GM21528 (cell line): ENCODE measurements around the gene PRF1.
"Not testable (repeated sequence)": the region's sequence is repeated elsewhere in the genome, so short reads cannot be mapped to it uniquely, and the experiment has no call there.

Source experiments
- ATAC-seq: cut with Tn5 transposase; IDR thresholded peaks from one replicate; pipeline ENCODE4 v1.9.1; 2021; ENCODE audit warnings: mild to moderate bottlenecking, moderate library complexity; ENCODE audit not compliant: unreplicated experiment, low FRiP score

Gene PRF1

DNA sequence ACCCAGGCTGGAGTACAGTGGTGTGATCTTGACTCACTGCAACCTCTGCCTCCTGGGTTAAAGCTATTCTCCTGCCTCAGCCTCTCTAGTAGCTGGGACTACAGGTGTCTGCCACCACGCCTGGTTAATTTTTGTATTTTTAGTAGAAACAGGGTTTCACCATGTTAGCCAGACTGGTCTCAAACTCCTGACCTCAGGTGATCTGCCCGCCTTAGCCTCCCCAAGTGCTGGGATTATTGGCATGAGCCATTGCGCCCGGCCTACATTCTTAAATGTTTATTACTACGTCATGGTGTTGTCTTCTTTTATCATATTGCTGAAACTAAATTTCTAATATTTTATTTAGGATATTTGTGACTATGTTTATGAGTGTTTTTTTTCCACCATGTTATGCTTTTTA is 21.4 kb downstream of the PRF1 start:
- not testable (repeated sequence) for ATAC-seq

DNA sequence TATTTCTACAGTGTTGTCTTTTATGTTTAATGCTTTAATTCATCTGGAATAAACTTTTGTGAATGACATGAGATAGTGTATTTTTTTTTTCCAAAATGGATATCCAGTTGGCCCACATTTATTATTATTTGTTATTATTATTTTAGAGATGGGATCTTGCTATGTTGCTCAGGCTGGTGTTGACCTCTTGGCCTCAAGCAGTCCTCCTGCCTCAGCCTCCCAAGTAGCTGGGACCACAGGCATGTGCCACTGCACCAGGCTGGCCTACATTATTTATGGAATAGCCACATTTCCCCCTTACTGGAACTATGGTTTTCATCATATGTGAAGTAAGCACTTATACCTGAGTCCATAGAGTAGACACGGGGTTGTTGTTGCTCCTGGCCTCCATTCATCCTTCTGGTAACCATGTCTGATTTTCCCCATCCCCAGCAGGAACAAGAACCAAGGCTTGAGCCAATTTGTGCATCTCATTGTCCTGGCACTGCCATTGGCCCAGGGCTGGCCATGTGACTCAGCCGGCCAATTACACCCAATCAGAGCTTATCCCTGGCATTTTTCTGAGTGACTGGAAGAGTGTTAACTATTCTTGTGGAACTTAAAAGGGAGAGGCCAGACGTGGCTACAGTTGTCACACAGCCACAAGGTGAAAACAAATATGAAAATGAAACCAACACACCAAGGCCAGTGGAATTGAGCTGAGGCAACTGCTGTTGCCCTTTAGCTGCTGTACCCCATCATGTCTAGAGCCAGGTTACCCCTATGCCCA is 23.1 kb downstream of the PRF1 start:
- ATAC-seq: no peak

DNA sequence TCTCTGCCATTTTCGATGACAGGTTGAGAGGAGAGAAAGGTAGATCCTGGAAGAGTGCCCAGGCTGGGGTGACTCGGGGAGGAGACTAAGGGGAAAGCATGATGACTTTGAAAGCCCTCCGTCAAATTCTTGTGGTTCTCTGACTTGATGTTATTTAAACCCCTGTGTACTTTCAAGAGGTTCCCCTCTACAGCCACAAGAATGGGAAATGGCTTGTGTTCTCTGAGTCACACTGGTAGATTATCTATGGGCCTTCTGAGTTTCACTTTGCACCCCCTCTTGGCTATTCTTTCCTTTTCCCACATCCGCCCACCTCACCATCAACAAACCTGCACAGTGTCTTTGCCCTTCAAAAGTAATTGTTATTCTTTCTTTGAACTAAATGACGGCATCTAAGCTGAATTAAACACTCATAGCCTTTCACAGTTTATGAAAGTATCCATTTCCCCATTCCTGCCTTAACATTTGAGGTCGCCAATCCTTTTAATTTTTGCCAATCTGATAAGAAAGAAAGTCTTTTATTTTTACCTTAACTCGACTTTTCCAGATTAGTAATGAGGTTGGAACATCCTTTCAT is 24.1 kb downstream of the PRF1 start:
- ATAC-seq: peak; percentile 44

DNA sequence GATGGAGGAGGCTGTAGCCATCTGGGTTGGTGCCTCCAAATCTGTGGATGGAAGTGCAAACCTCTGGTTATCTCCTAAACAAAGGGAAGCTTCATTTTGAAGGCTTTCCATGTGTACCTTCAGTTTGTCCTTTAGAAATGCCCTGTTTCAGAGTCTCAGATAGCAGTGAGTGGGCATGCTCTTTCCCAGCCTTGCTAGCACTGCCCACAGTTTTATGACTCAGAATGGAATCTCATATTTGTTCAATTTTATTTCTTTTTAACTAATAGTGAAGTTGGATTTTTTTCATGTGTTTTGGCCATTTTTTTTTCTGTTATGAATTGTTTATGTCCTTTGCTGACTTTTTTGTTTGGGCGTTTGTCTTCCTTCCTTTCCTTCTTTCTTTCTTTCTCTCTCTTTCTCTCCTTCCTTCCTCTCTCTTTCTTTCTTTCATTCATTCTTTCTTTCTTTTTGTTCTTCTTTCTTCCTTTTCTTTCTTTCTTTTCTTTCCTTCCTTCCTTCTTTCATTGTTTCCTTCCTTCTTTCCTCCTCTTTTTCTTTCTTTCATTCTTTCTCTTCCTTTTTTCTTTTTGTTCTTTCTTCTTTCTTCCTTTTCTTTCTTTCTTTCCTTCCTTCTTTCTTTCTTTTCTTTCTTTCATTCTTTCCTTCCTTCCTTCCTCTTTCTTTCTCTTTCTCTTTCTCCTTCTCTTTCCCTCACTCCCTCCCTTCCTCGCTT is 25.6 kb downstream of the PRF1 start:
- peak; percentile 1 for ATAC-seq

DNA sequence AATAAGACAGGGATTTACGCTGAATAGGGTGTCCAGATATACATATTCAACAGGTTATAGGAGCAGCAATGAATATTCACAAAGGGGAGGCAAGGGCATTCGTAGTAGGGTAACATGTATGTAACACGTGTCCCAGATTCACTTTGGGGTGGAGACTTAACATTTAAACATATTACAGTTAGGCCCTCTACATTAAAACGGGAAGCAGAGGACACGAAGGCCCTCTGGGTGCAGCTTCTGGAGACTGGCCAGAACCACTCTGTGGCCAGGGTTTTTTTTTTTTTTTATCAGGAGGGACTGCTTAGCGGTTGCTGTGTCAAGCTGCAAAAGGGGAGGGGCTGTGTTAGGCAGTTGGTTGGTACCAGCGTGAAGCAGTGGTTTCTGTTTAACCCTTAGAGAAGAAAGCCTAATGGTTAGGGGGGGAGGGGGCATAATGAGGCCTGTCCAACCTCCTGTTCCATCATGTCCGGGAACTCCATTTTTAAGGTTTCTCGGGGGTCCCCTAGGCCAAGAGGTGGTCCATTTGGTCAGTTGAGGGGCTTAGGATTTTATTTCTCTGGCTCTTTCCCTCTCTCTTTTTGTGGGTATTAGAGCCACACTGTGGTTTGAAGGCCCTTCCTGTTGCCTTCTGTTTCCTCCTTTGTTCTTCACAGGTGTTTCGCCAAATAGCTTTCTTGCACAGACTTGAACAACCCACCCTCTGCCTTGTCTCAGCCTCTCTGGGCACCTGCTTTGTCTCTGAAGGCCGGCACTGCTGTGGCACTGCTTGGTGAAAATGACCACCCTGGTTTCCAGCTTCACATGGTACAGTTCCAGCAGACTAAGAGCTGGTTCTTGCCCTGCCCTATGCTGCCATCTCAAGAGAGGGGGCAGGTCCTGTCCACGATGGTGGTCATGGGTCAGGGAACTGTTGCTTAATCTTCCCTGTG is 26.4 kb downstream of the PRF1 start:
- peak; percentile 59 for ATAC-seq

DNA sequence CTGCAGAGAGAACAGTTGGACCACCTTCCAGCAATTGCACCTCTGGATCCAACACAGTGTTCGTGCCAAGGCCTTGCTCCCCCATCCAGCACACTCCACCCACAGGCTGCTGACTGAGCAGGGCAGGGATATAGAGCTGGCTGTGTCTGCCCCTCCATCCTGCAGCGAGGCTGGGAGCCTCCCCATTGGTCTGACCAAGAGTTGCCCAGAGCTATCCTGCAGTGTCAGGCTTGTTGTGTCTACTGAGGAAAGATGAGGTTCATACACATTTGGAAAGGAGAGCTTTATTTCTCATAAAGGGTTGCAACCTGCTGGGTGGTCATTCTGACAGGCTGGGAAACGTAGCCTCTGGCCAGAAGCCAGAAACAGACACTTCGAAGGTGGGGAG is 27.1 kb downstream of the PRF1 start:
- ATAC-seq: no peak

DNA sequence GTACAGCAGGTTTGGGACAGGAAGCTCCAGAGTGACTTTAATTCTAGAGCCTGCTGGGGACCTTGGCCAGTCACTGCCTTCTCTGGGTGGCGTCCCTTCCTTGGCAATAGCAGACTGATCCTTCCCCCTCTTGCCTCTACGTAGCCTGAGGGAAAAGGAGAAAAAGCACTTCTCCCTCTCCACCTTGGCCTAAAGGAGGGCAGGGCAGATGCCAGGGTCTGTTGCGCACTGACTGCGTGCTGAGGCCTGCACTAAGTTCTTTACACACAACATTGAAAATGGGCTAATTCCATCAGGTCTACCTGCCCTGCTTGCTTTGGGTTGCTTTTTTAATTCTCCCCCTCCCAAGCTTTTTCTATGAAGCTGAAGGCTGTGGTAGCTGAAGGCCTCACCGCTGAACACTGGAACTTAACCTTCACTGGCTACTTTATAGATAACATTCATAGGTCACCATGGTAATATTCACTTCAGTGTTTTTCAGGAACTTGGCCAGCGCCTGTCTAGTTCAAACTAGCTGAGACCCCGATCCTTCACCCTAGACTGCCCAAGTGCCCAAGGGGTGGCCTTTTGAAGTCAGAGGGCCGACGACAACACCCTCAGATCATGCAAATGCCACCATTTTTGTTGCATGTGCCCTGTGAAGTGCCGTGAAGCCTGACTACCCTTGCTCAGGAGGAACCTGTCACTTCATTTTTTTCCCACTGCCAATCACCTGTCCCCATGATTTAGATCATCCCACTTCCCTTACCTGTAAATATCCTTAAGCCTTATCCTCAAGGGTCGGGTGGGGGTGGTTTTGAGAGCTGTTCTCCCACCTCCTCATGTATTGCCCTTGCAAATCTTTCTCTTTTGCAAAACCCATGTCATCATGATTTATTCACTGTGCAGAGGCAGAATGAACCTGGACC is 28.7 kb downstream of the PRF1 start:
- ATAC-seq: no peak

DNA sequence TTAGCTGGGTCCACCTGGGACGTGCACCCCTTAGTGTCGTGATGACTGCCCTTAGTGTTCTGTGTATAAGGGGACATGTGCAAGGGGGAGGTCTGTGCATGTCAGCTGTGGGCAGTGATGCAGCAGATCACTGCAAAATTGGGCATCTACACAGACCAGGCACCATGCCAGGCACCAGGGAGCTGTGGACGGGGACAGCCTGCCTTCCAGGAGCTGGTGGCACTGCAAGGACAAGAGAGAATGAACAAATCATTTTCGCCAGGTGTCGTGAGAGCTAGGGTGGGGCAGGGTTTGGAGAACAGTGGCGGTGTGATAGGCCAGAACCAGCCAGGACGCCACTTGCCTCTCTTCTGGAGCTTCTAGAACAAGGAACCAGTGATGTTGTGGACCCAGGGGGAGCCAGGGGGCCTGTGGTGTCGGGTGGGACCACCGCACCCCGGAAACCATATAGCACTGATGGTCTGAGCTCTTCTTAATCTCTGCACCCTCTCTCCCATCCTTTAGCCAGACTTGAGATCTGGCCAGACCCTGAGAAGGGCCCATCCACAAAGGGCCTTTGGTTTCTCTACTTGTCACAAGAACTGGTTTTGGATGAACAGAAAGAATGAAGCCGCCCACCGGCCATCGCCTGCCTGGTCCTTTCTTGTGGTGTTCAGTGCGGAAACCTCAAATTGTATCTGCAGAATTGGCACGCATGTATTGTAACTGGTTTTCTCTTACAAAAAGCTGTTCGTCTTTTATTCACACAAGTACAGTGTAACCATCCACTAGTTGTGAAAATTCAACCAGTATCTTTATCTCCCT is 30.7 kb downstream of the PRF1 start:
- no peak for ATAC-seq

DNA sequence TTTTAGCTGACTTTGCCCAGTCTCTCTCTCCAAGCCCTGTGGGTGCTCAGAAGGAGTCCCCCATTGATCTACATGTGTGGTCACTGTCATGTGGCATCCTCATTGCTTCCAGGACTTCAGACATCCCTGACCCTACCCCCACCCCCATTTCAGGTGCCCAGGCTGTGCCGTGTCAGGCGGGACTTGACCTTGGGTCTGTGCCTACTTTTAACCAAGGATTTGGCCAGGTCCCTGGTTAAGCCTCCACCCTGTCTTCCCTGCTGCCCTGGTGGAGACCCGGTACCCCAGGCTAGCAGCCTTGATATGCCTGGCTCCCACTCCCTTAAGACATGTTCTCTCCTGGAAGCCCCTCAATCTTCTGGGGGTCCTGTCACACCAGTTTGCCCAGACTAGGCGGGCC is 31.3 kb downstream of the PRF1 start:
- ATAC-seq: no peak

DNA sequence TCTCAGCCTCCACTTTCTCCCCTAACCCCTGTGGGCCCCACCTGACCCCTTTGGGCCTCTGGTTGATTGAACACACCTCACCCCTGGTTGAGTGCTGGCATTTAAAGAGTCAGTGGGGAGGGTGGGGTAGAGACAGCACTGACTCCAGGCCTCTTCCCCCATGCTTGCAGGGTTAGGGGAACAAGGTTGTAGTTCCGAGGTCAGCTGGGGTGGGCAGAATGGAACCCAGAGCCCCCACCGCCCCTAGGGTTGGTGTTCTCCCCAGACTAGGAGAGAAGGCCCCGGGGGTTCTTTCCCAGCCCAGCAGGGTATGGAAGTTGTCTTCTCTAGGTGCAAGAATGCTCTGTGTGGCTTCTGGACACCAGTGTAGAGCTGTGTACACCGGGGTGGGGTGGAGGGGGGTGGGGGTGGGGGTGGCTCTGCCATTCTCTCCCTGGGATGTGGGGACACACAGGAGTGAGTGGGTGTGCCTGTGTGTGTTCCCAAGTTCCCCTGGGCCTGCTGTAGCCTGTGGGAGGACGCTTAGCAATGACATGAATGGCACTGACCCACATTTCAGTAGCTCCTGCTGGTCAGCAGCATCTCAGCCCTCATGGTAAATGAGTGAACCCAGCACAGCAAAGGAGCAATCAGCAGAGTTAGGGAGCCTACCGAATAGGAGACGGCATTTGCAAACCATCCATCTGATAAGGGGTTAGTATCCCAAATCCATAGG is 33.6 kb downstream of the PRF1 start:
- ATAC-seq: no peak

DNA sequence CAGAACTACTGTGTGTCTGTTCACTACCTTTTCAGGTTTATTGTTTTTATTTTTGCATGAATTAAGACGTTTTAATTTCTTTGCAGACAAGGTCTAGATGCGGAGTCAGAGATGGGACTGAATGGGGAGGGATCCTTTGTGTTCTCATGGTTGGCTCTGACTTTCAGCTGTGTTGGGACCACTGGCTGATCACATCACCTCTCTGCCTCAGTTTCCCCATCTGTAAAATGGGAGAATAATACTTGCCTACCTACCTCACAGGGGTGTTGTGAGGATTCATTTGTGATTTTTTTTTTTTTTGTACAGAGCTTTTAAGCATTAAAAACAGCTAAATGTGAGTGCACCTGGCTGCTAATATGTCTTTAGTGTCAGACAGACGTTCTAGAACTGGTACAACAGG is 34.4 kb downstream of the PRF1 start:
- no peak for ATAC-seq

DNA sequence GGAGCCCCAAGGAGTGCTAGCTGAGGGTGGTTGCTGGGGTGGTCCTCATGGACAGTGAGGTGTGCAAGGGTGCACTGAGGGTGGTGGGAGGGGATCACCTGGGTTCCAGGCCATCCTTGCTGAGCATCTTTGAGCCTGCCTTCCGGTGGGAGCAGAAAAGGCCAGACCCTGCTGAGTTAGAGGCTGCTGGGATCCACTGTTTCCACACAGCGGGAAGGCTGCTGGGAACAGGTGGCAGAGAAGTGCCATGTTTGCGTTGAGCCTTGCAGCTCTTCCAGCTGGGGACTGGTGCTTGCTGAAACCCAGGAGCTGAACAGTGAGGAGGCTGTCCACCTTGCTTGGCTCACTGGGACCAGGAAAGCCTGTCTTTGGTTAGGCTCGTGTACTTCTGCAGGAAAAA is 34.9 kb downstream of the PRF1 start:
- ATAC-seq: no peak

DNA sequence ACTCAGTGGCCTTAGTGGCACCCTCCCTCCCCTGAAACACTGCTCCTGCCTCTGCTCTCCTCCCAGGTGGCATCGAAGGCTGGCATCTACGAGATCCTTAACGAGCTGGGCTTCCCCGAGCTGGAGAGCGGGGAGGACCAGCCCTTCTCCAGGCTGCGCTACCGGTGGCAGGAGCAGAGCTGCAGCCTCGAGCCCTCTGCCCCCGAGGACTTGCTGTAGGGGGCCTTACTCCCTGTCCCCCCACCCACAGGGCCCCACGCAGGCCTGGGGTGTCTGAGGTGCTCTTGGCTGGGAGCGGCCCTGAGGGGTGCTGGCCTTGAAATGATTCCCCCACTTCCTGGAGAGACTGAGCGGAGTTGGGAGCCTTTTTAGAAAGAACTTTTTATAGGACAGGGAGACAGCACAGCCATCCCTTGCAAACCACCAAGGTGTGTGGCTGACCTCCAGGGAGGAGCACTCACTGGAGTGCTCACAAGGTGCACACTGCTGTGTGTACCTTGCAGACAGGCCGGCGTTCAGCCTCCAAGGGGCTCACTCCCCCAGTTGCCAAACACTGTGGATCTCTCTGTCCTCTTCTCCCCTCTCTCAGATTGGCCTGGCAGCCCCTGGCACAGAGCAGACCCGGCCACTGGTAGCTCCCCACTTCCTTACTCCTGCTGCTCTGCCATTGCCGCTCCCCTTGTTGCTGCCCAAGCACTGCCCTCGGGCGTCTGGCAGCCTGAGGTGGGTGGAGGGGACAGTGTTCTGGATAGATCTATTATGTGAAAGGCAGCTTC is 35.8 kb downstream of the PRF1 start:
- ATAC-seq: no peak

DNA sequence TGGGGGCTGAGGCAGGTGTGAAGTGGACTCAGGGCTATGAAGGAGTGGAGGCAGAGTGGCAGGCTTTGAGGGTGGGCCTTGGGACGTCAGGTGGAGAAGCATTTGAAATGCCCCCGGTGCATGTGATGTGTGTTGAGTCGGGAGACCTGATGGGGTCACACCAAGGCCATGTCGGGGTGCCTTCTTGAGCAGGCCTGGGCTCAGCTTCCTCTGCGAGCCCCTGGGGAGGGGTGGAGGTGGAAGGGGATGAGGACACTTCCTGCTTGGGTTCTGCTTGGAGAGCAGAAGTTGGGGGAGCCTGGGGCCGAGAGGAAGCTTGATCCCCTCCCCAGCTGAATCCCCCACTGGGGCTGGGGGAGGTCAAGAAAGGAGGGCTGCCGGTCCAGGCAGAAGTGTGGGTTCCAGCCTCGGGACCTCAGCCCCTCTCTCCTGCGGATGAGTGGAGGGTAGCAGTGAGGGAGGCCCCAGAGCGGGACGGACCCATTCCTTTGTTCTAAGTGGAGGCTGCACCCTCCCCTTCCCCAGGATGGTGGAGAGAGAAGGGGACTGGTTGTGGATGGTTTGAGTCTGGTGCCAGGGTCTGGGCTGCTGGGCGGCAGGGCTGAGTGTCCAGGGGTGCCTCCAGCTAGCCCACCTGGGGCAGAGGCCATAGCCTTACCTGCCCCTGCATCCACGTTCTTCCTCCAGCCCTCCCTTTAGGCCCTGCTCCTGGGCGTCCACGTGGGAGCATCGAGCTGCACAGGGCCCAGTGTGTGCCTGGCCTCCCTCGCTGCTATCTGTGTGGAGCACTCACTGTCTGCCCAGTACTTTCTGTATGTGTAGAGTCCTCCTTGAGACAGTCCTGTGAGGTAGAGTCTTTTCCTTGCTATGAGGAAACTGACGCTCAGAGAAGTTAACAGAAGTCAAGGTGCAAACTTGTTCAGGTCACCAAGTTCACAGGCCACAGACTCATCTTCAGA is 36.7 kb downstream of the PRF1 start:
- no peak for ATAC-seq

DNA sequence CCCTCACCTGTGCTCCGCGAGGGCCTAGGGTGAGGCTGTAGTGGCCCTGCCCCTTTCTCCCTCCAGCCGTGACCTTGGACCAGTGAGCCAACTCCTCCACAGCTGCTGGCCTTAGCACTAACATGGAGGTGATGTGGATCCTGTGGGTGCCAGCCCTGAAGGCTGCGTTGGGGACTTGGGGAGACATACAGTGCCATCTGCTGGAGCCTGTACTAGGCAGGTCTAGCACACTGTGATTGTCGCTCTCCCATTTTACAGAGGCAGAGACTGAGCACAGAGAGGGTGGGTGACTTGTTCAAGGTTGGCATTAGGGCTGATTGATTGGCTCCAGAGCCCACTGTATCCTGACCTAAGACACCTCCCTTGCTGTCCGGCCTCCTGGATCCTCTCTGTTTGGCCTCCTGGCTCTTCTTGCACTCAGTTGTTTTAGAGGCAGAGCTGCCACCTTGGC is 37.6 kb downstream of the PRF1 start:
- no peak for ATAC-seq

DNA sequence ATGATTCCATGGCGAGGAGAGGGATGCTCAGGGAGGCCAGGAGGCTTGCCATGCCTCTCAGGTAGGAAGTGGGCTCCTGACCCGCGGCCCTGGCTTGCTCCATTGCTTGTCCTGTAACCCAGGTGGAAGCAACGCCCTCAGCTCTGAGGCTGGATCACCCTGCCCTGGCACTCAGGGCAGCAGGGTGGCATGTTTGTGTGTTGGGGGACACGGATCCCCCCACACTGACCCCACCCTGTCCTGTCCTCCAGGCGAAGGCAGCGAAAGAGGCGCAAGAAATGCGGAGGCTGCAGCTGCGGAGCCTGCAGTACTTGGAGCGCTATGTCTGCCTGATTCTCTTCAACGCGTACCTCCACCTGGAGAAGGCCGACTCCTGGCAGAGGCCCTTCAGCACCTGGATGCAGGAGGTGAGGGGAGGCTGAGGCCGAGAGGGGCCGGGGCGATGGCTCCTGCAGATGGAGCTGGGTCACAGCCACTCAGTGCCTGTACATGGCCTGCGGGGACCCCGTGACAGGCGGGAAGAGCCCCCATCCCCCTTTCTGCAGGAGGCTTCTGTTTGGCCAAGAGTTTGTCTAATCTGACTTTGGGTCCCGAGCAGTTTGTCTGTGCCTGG is 38.3 kb downstream of the PRF1 start:
- no peak for ATAC-seq
